K562 (cell line): Measurements from ENCODE around the gene C7. TPM values are rescaled to one million over a fixed set of nuclear protein-coding genes. Genes with fewer than 3 reads are reported as not detected.
A peak's percentile ranks its signal among the peaks of the same experiment; 100 is the strongest.

ENCODE experiments used
- ATAC-seq: fragments of 200-7000 bp; cut with Tn5 transposase; 3 replicates; pipeline ENCODE4 v1.9.1; 2020; ENCODE audit warnings: moderate library complexity
- BruUV-seq: library from RNA; stranded (reverse); fragments of 400-500 nt; replicated peaks from 2 replicates; lab custom pipeline; 2021; lab: Mats Ljungman, UMichigan
- CTCF ChIA-PET: fragments of 300-600 bp; formaldehyde crosslinking; extraction: SDS; loops from one replicate; lab custom pipeline; 2021; ENCODE audit warnings: low intra/inter-chr PET ratio; lab: Yijun Ruan, JAX
- POLR2A ChIA-PET: fragments of 300-600, 350-650 bp; sonication (Branson Sonifier 250); formaldehyde crosslinking; extraction: SDS; loops from one replicate; lab custom pipeline; 2021; ENCODE audit warnings: antibody characterized with exemption, inconsistent platforms; lab: Yijun Ruan, JAX
- DNase-seq, 4 experiments: peaks; one replicate each; pipeline versions ENCODE4 v3.0.0 to v3.0.0-alpha.2; 2011 to 2018; ENCODE audit warnings: low spot score in 3 of 4, mixed read lengths in 3 of 4; ENCODE audit errors: extremely low read depth in 1 of 4
- FAIRE-seq: peaks from 2 replicates; lab custom pipeline; 2011; peaks lifted over from hg19 to GRCh38; lab: Jason Lieb, UNC
- H2AFZ ChIP-seq: 2 replicates; pipeline ENCODE4 v1.6.0; 2011; ENCODE audit warnings: low read depth, low read length, control low read depth, inconsistent platforms
- H3K27ac ChIP-seq: fragments of 200-600 bp; 3 replicates; pipeline ENCODE4 v1.8.0; 2011; ENCODE audit warnings: low read depth, mild to moderate bottlenecking, control low read depth, inconsistent platforms, low read length, moderate library complexity, mixed read lengths; ENCODE audit errors: extremely low read depth
- H3K27me3 ChIP-seq, 2 experiments: fragments of 300-600 bp in 1 of 2; 2 replicates in 1 of 2; 3 replicates in 1 of 2; pipeline versions ENCODE4 v1.6.0 to v1.8.0; 2011; ENCODE audit warnings: inconsistent platforms in 2 of 2, low read length in 2 of 2, mild to moderate bottlenecking in 1 of 2, mixed read lengths in 1 of 2, moderate library complexity in 1 of 2; ENCODE audit not compliant: control insufficient read depth in 2 of 2, insufficient read depth in 2 of 2
- H3K36me3 ChIP-seq: fragments of 300-600 bp; 3 replicates; pipeline ENCODE4 v1.8.0; 2011; ENCODE audit warnings: mild to moderate bottlenecking, low read length, inconsistent platforms; ENCODE audit not compliant: control insufficient read depth, insufficient read depth
- H3K4me1 ChIP-seq, 2 experiments: fragments of 200-600 bp in 1 of 2; replicated peaks in 1 of 2; 2 replicates in 1 of 2; 3 replicates in 1 of 2; pipeline versions ENCODE4 v1.5.1 to v1.8.0; 2011; ENCODE audit warnings: inconsistent platforms in 2 of 2, low read length in 2 of 2, mild to moderate bottlenecking in 1 of 2, mixed read lengths in 1 of 2, moderate library complexity in 1 of 2; ENCODE audit not compliant: control insufficient read depth in 2 of 2, insufficient read depth in 2 of 2
- H3K4me2 ChIP-seq: 2 replicates; pipeline ENCODE4 v1.6.1; 2011; ENCODE audit warnings: low read length, control low read depth, inconsistent platforms, mixed read lengths; ENCODE audit not compliant: insufficient read depth
- H3K4me3 ChIP-seq: fragments of 200-600 bp; sonication (generic), shearing (Covaris generic); 2 replicates; pipeline ENCODE4 v1.5.1; 2016; ENCODE audit warnings: control low read depth, inconsistent platforms
- H3K79me2 ChIP-seq: fragments of 200-600 bp; 3 replicates; pipeline ENCODE4 v1.8.0; 2011; ENCODE audit warnings: low read length, inconsistent platforms; ENCODE audit not compliant: control insufficient read depth, insufficient read depth
- H3K9ac ChIP-seq, 2 experiments: 2 replicates each; pipeline versions ENCODE4 v1.6.0 to v1.6.1; 2011; ENCODE audit warnings: low read depth in 2 of 2, low read length in 2 of 2, control low read depth in 1 of 2, inconsistent platforms in 1 of 2, mild to moderate bottlenecking in 1 of 2, mixed read lengths in 1 of 2; ENCODE audit not compliant: insufficient read depth in 1 of 2
- H3K9me1 ChIP-seq: one replicate; pipeline ENCODE4 v1.6.0; 2011; ENCODE audit warnings: inconsistent platforms, mild to moderate bottlenecking, low read length, moderate library complexity; ENCODE audit not compliant: control insufficient read depth, insufficient read depth
- H3K9me3 ChIP-seq: replicated peaks from 2 replicates; pipeline ENCODE4 v1.5.1; 2011; ENCODE audit warnings: low read depth, low read length, inconsistent platforms; ENCODE audit not compliant: control insufficient read depth, insufficient read depth
- H4K20me1 ChIP-seq: replicated peaks from 2 replicates; pipeline ENCODE4 v1.6.1; 2011; ENCODE audit warnings: low read length, inconsistent platforms, mixed read lengths; ENCODE audit not compliant: control insufficient read depth, insufficient read depth
- NFE2L1 ChIP-seq: fragments of 450-650 bp; IDR thresholded peaks from 2 replicates; pipeline ENCODE4 v1.6.1; 2016; ENCODE audit warnings: missing genetic modification characterization, low read depth, mild to moderate bottlenecking, missing compliant biosample characterization, moderate library complexity, borderline replicate concordance
- RFX1 ChIP-seq: fragments of 450-650 bp; IDR thresholded peaks from 2 replicates; pipeline ENCODE4 v1.6.1; 2016; ENCODE audit warnings: mild to moderate bottlenecking, moderate library complexity
- SMARCB1 ChIP-seq: IDR thresholded peaks from 2 replicates; pipeline ENCODE4 v1.6.1; 2011; ENCODE audit warnings: improper control_type of control experiment, low read depth; ENCODE audit not compliant: insufficient read length
- TAL1 ChIP-seq: fragments of 450-650 bp; IDR thresholded peaks from 2 replicates; pipeline ENCODE4 v1.6.1; 2016; ENCODE audit warnings: mild to moderate bottlenecking
- WGBS: fragments of 100-300 bp; shearing (Covaris generic); methylation state at CpG from one replicate; pipeline ENCODE4 v1.1.6; 2016; ENCODE audit warnings: low coverage, mixed read lengths; ENCODE audit not compliant: insufficient coverage; ENCODE audit errors: missing lambda C conversion rate; 5-methylcytosine and 5-hydroxymethylcytosine counted together
- in situ Hi-C: fragments of 300-500 bp; cut with MboI; formaldehyde crosslinking; loops from 4 replicates; pipeline ENCODE4 v1.15.0; 2018; ENCODE audit warnings: inconsistent platforms, mixed read lengths
- intact Hi-C: fragments of 100-400 bp; cut with micrococcal nuclease; formaldehyde crosslinking; loops from 2 replicates; pipeline ENCODE4 v1.14.2; 2022
- polyA plus RNA-seq, 8 experiments: library from polyadenylated mRNA; depleted of rRNA in 4 of 8; stranded (reverse) in 5 of 8; unstranded in 3 of 8; fragments of >200 nt; fragmentation: Nextera tagmentation in 2 of 8; fragmentation: Illumina TruSeq in 1 of 8; extraction: Ambion mirVana in 2 of 8; extraction: Trizol in 1 of 8; gene quantifications; 2 replicates each; pipeline versions ENCODE4 v1.2.1 to v1.2.3, GENCODE V29; 2011 to 2014; ENCODE audit warnings: inconsistent platforms in 1 of 8, missing spikeins in 1 of 8
- total RNA-seq, 7 experiments: library from RNA; depleted of rRNA in 6 of 7; stranded (reverse); fragments of >200 nt in 6 of 7; fragmentation: Illumina TruSeq in 2 of 7; extraction: Trizol in 2 of 7; gene quantifications; 2 replicates each; pipeline versions ENCODE4 v1.2.1 to v1.2.3, GENCODE V29; 2011 to 2021; ENCODE audit warnings: low replicate concordance in 1 of 7
- TF ChIP-seq, protein P1 (sequence below): IDR thresholded peaks from 2 replicates; pipeline ENCODE4 v1.6.1; 2014; ENCODE audit warnings: antibody characterized with exemption
- TF ChIP-seq, protein P2 (sequence below): fragments of 450-650 bp; formaldehyde crosslinking; conservative IDR thresholded peaks from 2 replicates; pipeline ENCODE4 v1.4.0; 2022; ENCODE audit warnings: mild to moderate bottlenecking, missing genetic modification characterization

The C7 gene
- total and polyA plus RNA-seq, 9 of the 15 experiments (the other 6 are each of a cell fraction or from before 2014, with no cell fraction given), result 0.82 TPM; not detected in 8

DNA sequence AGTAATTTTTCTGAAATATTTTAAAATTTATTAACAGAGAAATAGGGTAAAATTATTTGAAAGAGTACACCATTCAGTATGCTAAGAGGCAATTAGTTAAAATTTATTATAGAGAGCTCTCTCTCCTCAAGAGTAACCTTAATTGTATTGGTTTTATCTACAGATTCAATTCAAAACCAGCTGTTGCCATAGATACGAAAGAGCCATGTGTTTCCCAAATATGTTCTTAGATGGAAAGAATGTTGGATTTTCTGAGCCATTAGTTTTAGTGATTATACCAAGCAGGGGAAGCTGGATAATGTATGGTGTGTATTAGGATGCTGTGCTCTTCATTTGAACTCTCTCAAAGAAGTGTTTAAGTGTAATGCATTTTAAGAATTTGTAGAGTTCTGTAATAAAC, 27.8 kb downstream of the C7 start:
- FAIRE-seq (no peak), DNase-seq (no peak)
- H3K9me3 ChIP-seq, result no peaks in the 10 kb centered on the region
- CTCF ChIA-PET, result no interaction called here
- H3K9ac ChIP-seq, result no peak overlapping the region
- H3K27me3 ChIP-seq, result peaks cover 0 to 12% of the 10 kb centered on the region in 2 experiments; a peak in 3 of 5 replicates
- H3K36me3 ChIP-seq, result no peaks in the 10 kb centered on the region
- H2AFZ ChIP-seq, result no peak overlapping the region
- intact Hi-C loops, result no loop called here
- H4K20me1 ChIP-seq, result no peaks in the 10 kb centered on the region
- TF ChIP-seq NFE2L1 (tag), result no peak
- TF ChIP-seq RFX1, result 0 out of 2 replicates have a peak, but pooled peaks have one; percentile 20
- TF ChIP-seq, all 486 proteins: peak for 1
- in situ Hi-C loops, result no loop called here
- Histone ChIP-seq H3K4me3 (no peak overlapping the region), H3K27ac (no peak overlapping the region), H3K4me2 (no peak overlapping the region), H3K9me1 (no peaks in the 10 kb centered on the region), H3K79me2 (no peaks in the 10 kb centered on the region), H3K4me1 (no peaks in the 10 kb centered on the region)
- POLR2A ChIA-PET, result no interaction called here
- BruUV-seq, result no TSS peak
- ATAC-seq, result no peak
- WGBS, result 7% methylated on average over 1 of the region's 1 CpG

DNA sequence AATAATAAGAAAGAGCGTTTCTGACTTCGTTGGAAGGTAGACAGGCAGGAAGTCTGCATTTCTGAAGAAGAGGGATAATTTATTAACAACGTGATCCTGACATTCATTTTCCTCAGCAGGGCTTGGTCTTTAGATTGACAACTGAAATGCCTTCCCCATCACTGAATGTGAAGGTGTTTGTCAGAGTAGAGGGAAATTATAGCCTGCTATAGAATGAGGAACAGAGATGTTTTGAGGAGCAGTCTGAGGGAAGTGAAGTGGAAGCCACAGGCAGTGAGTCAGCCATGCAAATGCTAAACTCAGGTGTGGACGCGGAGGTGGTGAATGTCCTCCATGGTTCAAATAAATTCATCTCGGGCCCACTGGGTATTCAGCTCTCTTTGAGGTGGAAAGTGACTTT, 30.5 kb downstream of the C7 start:
- BruUV-seq, result no TSS peak
- intact Hi-C loops, result no loop called here
- no peak overlapping the region for H3K9ac ChIP-seq

More for the DNA sequence above, 30.5 kb downstream of the C7 start:
- under 1% methylated on average over 6 of the region's 6 CpGs for WGBS
- Histone ChIP-seq H3K4me2 (no peak overlapping the region), H3K27me3 (peaks cover 0 to 12% of the 10 kb centered on the region in 2 experiments; a peak in 3 of 5 replicates), H3K4me3 (no peak overlapping the region), H3K9me1 (no peaks in the 10 kb centered on the region), H3K79me2 (no peaks in the 10 kb centered on the region), H3K9me3 (no peaks in the 10 kb centered on the region), H4K20me1 (no peaks in the 10 kb centered on the region), H3K4me1 (no peaks in the 10 kb centered on the region), H3K27ac (no peak overlapping the region), H2AFZ (no peak overlapping the region), H3K36me3 (no peaks in the 10 kb centered on the region)
- no peak for FAIRE-seq
- in situ Hi-C loops, result no loop called here
- TF ChIP-seq TAL1 (no peak), SMARCB1 (no peak)
- TF ChIP-seq, protein P1, sequence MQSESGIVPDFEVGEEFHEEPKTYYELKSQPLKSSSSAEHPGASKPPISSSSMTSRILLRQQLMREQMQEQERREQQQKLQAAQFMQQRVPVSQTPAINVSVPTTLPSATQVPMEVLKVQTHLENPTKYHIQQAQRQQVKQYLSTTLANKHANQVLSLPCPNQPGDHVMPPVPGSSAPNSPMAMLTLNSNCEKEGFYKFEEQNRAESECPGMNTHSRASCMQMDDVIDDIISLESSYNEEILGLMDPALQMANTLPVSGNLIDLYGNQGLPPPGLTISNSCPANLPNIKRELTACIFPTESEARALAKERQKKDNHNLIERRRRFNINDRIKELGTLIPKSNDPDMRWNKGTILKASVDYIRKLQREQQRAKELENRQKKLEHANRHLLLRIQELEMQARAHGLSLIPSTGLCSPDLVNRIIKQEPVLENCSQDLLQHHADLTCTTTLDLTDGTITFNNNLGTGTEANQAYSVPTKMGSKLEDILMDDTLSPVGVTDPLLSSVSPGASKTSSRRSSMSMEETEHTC, result no peak
- TF ChIP-seq, protein P2, sequence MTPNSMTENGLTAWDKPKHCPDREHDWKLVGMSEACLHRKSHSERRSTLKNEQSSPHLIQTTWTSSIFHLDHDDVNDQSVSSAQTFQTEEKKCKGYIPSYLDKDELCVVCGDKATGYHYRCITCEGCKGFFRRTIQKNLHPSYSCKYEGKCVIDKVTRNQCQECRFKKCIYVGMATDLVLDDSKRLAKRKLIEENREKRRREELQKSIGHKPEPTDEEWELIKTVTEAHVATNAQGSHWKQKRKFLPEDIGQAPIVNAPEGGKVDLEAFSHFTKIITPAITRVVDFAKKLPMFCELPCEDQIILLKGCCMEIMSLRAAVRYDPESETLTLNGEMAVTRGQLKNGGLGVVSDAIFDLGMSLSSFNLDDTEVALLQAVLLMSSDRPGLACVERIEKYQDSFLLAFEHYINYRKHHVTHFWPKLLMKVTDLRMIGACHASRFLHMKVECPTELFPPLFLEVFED (CRISPR knock-in tag), result no peak
- no peak for ATAC-seq
- ChIA-PET POLR2A (interaction anchor here (0.7 kb wide), 1 partner anchor 248 kb away, joined by 3 read pairs; no protein-coding TSS in a partner anchor), CTCF (no interaction called here)
- no peak for DNase-seq
